ENCODE results near the gene DMRTB1. TPM values are rescaled to one million over a fixed set of nuclear protein-coding genes. Genes with fewer than 3 reads are reported as not detected.

The DMRTB1 gene
- total and polyA plus RNA-seq, 3 donors from 2014 or later = 44.5 to 107 (median 51.8) TPM

- TF ChIP-seq, protein P1, sequence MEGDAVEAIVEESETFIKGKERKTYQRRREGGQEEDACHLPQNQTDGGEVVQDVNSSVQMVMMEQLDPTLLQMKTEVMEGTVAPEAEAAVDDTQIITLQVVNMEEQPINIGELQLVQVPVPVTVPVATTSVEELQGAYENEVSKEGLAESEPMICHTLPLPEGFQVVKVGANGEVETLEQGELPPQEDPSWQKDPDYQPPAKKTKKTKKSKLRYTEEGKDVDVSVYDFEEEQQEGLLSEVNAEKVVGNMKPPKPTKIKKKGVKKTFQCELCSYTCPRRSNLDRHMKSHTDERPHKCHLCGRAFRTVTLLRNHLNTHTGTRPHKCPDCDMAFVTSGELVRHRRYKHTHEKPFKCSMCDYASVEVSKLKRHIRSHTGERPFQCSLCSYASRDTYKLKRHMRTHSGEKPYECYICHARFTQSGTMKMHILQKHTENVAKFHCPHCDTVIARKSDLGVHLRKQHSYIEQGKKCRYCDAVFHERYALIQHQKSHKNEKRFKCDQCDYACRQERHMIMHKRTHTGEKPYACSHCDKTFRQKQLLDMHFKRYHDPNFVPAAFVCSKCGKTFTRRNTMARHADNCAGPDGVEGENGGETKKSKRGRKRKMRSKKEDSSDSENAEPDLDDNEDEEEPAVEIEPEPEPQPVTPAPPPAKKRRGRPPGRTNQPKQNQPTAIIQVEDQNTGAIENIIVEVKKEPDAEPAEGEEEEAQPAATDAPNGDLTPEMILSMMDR (IDR thresholded peaks at IDR 0.05) = no peak
- no peak for TF ChIP-seq POLR2A (IDR thresholded peaks at IDR 0.05)
- Histone ChIP-seq H3K4me3 (no peak overlapping the region), H3K27ac (no peak overlapping the region), H3K27me3 (no peaks in the 10 kb centered on the region), H3K9me3 (no peaks in the 10 kb centered on the region), H3K4me1 (no peaks in the 10 kb centered on the region), H3K36me3 (ENCODE audit: low read depth, missing control alignments) (no peaks in the 10 kb centered on the region)
- no peak for DNase-seq
- WGBS, 2 donors = 73 to 81% methylated on average over 11 to 19 of the region's 19 CpGs
- intact Hi-C loops (cut with DNase I; ENCODE audit: low total_unique reads) = loop anchor here (10.0 kb wide), 1 partner anchor 270 kb away; no protein-coding TSS in a partner anchor
These were observed 25.7 kb downstream of the DMRTB1 start for GRCh38 chr1:53484705-53485477.

DNA sequence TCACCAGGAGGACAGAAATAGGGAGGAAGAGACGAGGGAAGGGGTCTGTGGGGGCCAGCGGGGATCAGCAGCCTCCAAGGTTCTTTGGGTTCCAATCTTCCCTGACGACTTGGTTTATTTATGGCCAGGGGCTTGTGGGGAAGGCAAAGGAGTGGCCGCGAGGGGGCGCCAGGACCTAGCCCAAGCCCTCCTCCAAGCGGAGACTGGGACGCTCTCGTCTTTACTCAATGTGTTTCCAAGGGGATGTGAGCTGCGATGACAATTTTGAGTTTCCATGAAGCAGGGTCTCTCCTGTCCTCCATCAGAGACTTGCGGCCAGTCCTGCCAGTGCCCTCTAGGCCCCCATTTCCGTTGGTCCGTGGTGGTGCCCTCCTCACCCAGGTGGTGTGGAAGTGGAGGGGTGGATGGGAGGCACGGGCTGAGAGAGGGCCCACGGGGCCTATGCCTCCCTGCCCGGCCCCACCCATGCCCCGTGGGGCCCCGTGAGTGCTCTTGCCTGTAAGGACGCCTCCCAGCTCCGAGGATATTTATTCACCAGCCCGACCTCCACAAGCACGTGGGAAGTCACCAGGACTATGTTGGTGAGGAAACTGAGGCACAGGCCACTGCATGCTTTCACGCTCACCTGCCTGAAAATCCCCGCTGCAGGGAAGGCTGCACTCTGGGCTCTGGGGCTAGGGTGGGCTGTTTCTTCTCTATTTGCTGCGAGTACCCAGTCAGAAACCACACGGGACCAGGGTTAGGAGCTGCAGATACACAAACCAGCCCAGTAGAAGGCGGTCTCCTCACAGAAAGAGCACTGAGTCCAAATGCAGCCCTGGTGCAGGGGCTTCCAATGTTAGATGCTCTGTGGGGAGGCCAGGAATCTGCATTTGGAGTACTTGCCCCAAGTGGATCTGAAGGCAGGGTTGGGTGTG, 26.5 kb downstream of the DMRTB1 start:
- Histone ChIP-seq H3K4me3 (no peak overlapping the region), H3K9me3 (no peaks in the 10 kb centered on the region), H3K27me3 (no peaks in the 10 kb centered on the region), H3K27ac (no peak overlapping the region), H3K36me3 (ENCODE audit: low read depth, missing control alignments) (no peaks in the 10 kb centered on the region), H3K4me1 (no peaks in the 10 kb centered on the region)
- DNase-seq = peak; percentile 88
- intact Hi-C loops (cut with DNase I; ENCODE audit: low total_unique reads) = loop anchor here (10.0 kb wide), 1 partner anchor 269 kb away; no protein-coding TSS in a partner anchor
- 25 to 42% methylated on average over 21 to 27 of the region's 27 CpGs for WGBS, 2 donors
- TF ChIP-seq, protein P1 (IDR thresholded peaks at IDR 0.05) = peak; percentile 61 to 83 (median 79)
- no peak for TF ChIP-seq POLR2A (IDR thresholded peaks at IDR 0.05)

- no peaks in the 10 kb centered on the region for H3K4me1 ChIP-seq
- no peak overlapping the region for H3K27ac ChIP-seq
- H3K4me3 ChIP-seq = no peak overlapping the region
- H3K9me3 ChIP-seq = no peaks in the 10 kb centered on the region
- intact Hi-C loops (cut with DNase I; ENCODE audit: low total_unique reads) = loop anchor here (10.0 kb wide), 1 partner anchor 268 kb away; no protein-coding TSS in a partner anchor
- WGBS, 2 donors = 82 to 86% methylated on average over 9 of the region's 9 CpGs
- TF ChIP-seq, protein P1 (IDR thresholded peaks at IDR 0.05) = no peak
- TF ChIP-seq POLR2A (IDR thresholded peaks at IDR 0.05) = no peak
- H3K27me3 ChIP-seq = no peaks in the 10 kb centered on the region
- DNase-seq = no peak
- H3K36me3 ChIP-seq (ENCODE audit: low read depth, missing control alignments) = no peaks in the 10 kb centered on the region
These were observed 27.3 kb downstream of the DMRTB1 start for GRCh38 chr1:53486395-53487026.

DNA sequence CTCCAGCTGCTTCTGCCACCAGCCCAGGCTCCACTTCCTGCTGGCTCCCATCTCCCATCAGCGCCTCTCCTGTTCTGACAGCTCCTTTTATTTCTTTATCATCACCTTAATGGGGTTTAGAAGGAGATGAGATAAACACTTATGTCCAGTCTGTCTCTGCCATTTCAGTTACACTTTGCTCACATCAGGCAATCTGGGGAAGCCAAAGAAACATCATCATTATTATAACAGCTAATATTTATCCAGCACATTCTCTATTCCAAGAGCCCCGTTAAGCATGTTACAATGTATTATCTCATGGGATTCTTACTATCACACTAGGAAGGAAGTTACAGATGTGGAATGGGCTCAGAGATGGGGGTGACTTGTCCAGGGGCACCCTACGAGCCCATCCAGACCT, 31.2 kb downstream of the DMRTB1 start:
- no peaks in the 10 kb centered on the region for H3K9me3 ChIP-seq
- intact Hi-C loops (cut with DNase I; ENCODE audit: low total_unique reads) = no loop called here
- no peak overlapping the region for H3K4me3 ChIP-seq
- 55 to 67% methylated on average over 3 of the region's 3 CpGs for WGBS, 2 donors
- TF ChIP-seq, protein P1 (IDR thresholded peaks at IDR 0.05) = no peak
- no peak for DNase-seq
- H3K27me3 ChIP-seq = no peaks in the 10 kb centered on the region
- H3K4me1 ChIP-seq = no peaks in the 10 kb centered on the region
- H3K27ac ChIP-seq = no peak overlapping the region
- H3K36me3 ChIP-seq (ENCODE audit: low read depth, missing control alignments) = no peaks in the 10 kb centered on the region

Data from testis (tissue), 3 donors.